ENCODE results near the gene COQ8A.
"Not testable (repeated sequence)": the region's sequence is repeated elsewhere in the genome, so short reads cannot be mapped to it uniquely, and the experiment has no call there.

COQ8A gene

DNA sequence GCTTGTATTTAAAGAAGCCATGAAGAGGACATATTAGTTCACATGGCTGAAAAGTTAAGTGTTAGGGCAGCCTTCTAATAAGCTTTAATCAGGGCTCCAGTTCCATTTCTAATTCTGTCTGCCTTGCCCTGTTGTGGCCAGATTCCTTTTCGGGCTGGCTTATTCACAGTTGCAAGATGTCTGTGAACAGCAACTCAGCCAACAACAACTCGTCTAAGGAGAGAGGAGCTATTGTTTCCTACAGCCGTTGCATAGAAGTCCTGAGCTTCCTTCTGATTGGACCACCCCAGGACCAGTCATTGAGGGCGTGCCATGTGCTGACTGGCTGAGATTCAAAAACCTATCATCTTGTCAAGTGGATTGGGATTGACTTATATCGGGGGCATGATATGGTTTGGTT lies 18.6 kb upstream of the COQ8A start:
- Histone ChIP-seq H3K4me1 (ENCODE audit: insufficient read depth, low read length, severe bottlenecking) (no peaks in the 10 kb centered on the region), H2AFZ (ENCODE audit: low read length) (no peak overlapping the region), H4K20me1 (ENCODE audit: insufficient read depth, low read length) (no peaks in the 10 kb centered on the region), H3K79me2 (ENCODE audit: insufficient read depth, low read length) (no peaks in the 10 kb centered on the region), H3F3A (ENCODE audit: insufficient read depth, low read length) (no peaks in the 10 kb centered on the region), H3K27ac (ENCODE audit: low read depth, low read length, poor library complexity, severe bottlenecking) (no peak overlapping the region), H3K4me3 (ENCODE audit: low read depth, low read length, poor library complexity, severe bottlenecking) (no peak overlapping the region), H3K36me3 (ENCODE audit: insufficient read depth, low read length) (no peaks in the 10 kb centered on the region), H3K4me2 (ENCODE audit: low read length) (no peak overlapping the region), H3K27me3 (ENCODE audit: insufficient read depth, low read length) (peaks cover 8% of the 10 kb centered on the region; the same call in 1 of the 2 replicates), H3K9me2 (ENCODE audit: low read depth, low read length) (no peaks in the 10 kb centered on the region), H3K9me3 (ENCODE audit: low read length) (no peaks in the 10 kb centered on the region), H3K9ac (ENCODE audit: low read length) (no peak overlapping the region)
- no peak for TF ChIP-seq EZH2 (IDR thresholded peaks at IDR 0.05; ENCODE audit: borderline replicate concordance, low read length)
- TF ChIP-seq, protein P1, sequence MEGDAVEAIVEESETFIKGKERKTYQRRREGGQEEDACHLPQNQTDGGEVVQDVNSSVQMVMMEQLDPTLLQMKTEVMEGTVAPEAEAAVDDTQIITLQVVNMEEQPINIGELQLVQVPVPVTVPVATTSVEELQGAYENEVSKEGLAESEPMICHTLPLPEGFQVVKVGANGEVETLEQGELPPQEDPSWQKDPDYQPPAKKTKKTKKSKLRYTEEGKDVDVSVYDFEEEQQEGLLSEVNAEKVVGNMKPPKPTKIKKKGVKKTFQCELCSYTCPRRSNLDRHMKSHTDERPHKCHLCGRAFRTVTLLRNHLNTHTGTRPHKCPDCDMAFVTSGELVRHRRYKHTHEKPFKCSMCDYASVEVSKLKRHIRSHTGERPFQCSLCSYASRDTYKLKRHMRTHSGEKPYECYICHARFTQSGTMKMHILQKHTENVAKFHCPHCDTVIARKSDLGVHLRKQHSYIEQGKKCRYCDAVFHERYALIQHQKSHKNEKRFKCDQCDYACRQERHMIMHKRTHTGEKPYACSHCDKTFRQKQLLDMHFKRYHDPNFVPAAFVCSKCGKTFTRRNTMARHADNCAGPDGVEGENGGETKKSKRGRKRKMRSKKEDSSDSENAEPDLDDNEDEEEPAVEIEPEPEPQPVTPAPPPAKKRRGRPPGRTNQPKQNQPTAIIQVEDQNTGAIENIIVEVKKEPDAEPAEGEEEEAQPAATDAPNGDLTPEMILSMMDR (IDR thresholded peaks at IDR 0.05; ENCODE audit: low read length): no peak

DNA sequence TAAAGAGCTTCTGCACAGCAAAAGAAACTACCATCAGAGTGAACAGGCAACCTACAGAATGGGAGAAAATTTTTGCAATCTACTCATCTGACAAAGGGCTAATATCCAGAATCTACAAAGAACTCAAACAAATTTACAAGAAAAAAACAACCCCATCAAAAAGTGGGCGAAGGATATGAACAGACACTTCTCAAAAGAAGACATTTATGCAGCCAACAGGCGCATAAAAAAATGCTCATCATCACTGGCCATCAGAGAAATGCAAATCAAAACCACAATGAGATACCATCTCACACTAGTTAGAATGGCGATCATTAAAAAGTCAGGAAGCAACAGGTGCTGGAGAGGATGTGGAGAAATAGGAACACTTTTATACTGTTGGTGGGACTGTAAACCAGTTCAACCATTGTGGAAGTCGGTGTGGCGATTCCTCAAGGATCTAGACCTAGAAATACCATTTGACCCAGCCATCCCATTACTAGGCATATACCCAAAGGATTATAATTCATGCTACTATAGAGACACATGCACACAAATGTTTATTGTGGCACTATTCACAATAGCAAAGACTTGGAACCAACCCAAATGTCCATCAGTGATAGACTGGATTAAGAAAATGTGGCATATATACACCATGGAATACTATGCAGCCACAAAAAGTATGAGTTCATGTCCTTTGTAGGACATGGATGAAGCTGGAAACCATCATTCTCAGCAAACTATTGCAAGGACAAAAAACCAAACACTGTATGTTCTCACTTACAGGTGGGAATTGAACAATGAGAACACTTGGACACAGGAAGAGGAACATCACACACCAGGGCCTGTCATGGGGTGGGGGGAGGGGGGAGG lies 10.6 kb upstream of the COQ8A start:
- H4K20me1 ChIP-seq (ENCODE audit: insufficient read depth, low read length); H3K4me2 ChIP-seq (ENCODE audit: low read length); H3K27me3 ChIP-seq (ENCODE audit: insufficient read depth, low read length): not testable (repeated sequence)

DNA sequence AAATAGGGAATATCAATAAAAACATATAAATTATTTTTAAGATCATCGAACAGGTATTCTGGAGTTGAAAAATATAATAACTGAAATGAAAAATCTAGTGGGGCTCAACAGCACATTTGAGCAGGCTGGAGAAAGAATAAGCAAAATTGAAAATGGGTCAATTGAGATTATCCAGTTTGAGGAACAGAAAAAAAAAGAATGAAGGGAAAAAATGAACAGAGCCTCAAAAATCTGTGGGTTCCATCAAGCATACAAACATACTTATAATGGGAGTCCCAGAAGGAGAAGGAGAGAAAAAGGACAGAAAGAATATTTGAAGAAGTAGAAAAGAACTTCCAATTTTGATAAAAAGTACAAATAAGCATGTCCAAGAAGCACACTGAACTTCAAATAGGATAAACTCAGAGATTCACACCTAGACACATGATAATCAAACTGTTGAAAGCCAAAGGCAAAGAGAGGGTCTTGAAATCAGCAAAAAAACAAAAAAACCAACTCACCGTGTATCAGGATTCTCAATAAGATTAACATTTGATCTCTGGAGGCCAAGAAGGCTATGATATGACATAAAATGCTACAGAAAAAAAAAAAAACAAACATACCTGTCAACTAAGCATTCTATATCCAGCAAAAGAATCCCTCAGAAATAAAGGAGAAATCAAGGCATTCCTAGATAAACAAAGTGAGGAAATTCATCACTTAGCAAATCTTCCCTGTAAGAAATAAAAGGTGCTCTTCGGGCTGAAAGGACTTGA lies 5.4 kb upstream of the COQ8A start:
- H3K4me2 ChIP-seq (ENCODE audit: low read length): no peak overlapping the region
- H4K20me1 ChIP-seq (ENCODE audit: insufficient read depth, low read length): no peaks in the 10 kb centered on the region
- peaks cover 10% of the 10 kb centered on the region; the same call in 1 of the 2 replicates for H3K9me3 ChIP-seq (ENCODE audit: low read length)
- peaks cover 10% of the 10 kb centered on the region for H3K4me1 ChIP-seq (ENCODE audit: insufficient read depth, low read length, severe bottlenecking)
- H3K9me2 ChIP-seq (ENCODE audit: low read depth, low read length): no peaks in the 10 kb centered on the region
- no peaks in the 10 kb centered on the region for H3F3A ChIP-seq (ENCODE audit: insufficient read depth, low read length)
- H3K9ac ChIP-seq (ENCODE audit: low read length): no peak overlapping the region
- H3K79me2 ChIP-seq (ENCODE audit: insufficient read depth, low read length): no peaks in the 10 kb centered on the region
- no peak overlapping the region for H3K27ac ChIP-seq (ENCODE audit: low read depth, low read length, poor library complexity, severe bottlenecking)
- no peaks in the 10 kb centered on the region for H3K36me3 ChIP-seq (ENCODE audit: insufficient read depth, low read length)
- no peaks in the 10 kb centered on the region for H3K27me3 ChIP-seq (ENCODE audit: insufficient read depth, low read length)
- TF ChIP-seq EZH2 (IDR thresholded peaks at IDR 0.05; ENCODE audit: borderline replicate concordance, low read length): no peak
- TF ChIP-seq, protein P1 (IDR thresholded peaks at IDR 0.05; ENCODE audit: low read length): no peak
- no peak overlapping the region for H3K4me3 ChIP-seq (ENCODE audit: low read depth, low read length, poor library complexity, severe bottlenecking)
- H2AFZ ChIP-seq (ENCODE audit: low read length): no peak overlapping the region

More for the DNA sequence above, 10.6 kb upstream of the COQ8A start:
- H3K27ac ChIP-seq (ENCODE audit: low read depth, low read length, poor library complexity, severe bottlenecking); H3K36me3 ChIP-seq (ENCODE audit: insufficient read depth, low read length); H2AFZ ChIP-seq (ENCODE audit: low read length); H3K9me3 ChIP-seq (ENCODE audit: low read length); H3K4me3 ChIP-seq (ENCODE audit: low read depth, low read length, poor library complexity, severe bottlenecking); H3K9me2 ChIP-seq (ENCODE audit: low read depth, low read length); H3K4me1 ChIP-seq (ENCODE audit: insufficient read depth, low read length, severe bottlenecking); H3F3A ChIP-seq (ENCODE audit: insufficient read depth, low read length); H3K79me2 ChIP-seq (ENCODE audit: insufficient read depth, low read length); H3K9ac ChIP-seq (ENCODE audit: low read length): not testable (repeated sequence)

All from OCI-LY1 (cell line).